Left cardiac atrium (tissue), 4 donors: ENCODE measurements around the gene NR4A2. TPM values are rescaled to one million over a fixed set of nuclear protein-coding genes. Genes with fewer than 3 reads are reported as not detected.

ENCODE experiments used
- ATAC-seq, 2 donors: fragments of 200-7000 bp; cut with Tn5 transposase; one replicate each; pipeline ENCODE4 v1.9.1; 2020; ENCODE audit warnings: mild to moderate bottlenecking in 2 of 2, moderate library complexity in 2 of 2
- DNase-seq: peaks from one replicate; pipeline ENCODE4 v3.0.0-alpha.2; 2020
- intact Hi-C, 2 donors: fragments of 100-400 bp; cut with DNase I; formaldehyde crosslinking; loops; one replicate each; pipeline versions ENCODE4 v1.14.1 to v1.15.1; 2022 to 2023
- total RNA-seq, 2 donors: library from RNA; stranded (reverse); fragmentation: NEBNext Ultra II Directional; extraction: Animal tissue kit (Norgen Biotek cat#: 25700); gene quantifications; one replicate each; pipeline ENCODE4 v1.2.1, GENCODE V29; 2021
- donor health status: DM: no; HTN: yes; CAD: no.
- donor health status: DM: no; HTN: yes; CAD: no; lungs with severe emphysema.
- donor health status: DM: yes; HTN: yes; CAD: no.
- donor health status: Dilated cardiomyopathy.

Gene NR4A2
- total RNA-seq, 2 donors from 2014 or later: 2.4 to 9.2 TPM

GRCh38 chr2:156279446-156280150 lies 52.9 kb downstream of the NR4A2 start:
- DNase-seq: no peak
- intact Hi-C loops: no loop called here
- ATAC-seq: no peak

Other genes starting within 250 kb of the NR4A2 start
- 10 to 100 TPM; 15.7 to 19.8 TPM for gene GPD2, start 103.7 kb upstream of the NR4A2 start, total RNA-seq